SK-N-SH treated with all-trans-retinoic acid at 6 μM for 48 hours (cell line): ENCODE data around the gene RAB35.

ENCODE experiments used
- PATZ1 ChIP-seq: fragments of 250-450 bp; sonication (Bioruptor Pico); IDR thresholded peaks from 2 replicates; pipeline ENCODE4 v1.8.0; 2020; ENCODE audit warnings: mild to moderate bottlenecking, moderate library complexity, borderline replicate concordance
- RARB ChIP-seq: fragments of 250-450 bp; sonication (Bioruptor Pico); IDR thresholded peaks from 2 replicates; pipeline ENCODE4 v1.8.0; 2021; ENCODE audit warnings: mild to moderate bottlenecking, moderate library complexity
- SNAI2 ChIP-seq: fragments of 250-450 bp; sonication (Bioruptor Pico); IDR thresholded peaks from 2 replicates; pipeline ENCODE4 v1.5.0; 2020; ENCODE audit warnings: mild to moderate bottlenecking, moderate library complexity
- ZFP30 ChIP-seq: fragments of 450-650 bp; formaldehyde crosslinking; IDR thresholded peaks from 2 replicates; pipeline ENCODE4 v1.5.0; 2022; ENCODE audit warnings: mild to moderate bottlenecking, moderate library complexity
- TF ChIP-seq, protein P1 (sequence below): fragments of 250-450 bp; sonication (Bioruptor Pico); IDR thresholded peaks from 2 replicates; pipeline ENCODE4 v1.5.0; 2020; ENCODE audit warnings: mild to moderate bottlenecking, moderate library complexity

DNA sequence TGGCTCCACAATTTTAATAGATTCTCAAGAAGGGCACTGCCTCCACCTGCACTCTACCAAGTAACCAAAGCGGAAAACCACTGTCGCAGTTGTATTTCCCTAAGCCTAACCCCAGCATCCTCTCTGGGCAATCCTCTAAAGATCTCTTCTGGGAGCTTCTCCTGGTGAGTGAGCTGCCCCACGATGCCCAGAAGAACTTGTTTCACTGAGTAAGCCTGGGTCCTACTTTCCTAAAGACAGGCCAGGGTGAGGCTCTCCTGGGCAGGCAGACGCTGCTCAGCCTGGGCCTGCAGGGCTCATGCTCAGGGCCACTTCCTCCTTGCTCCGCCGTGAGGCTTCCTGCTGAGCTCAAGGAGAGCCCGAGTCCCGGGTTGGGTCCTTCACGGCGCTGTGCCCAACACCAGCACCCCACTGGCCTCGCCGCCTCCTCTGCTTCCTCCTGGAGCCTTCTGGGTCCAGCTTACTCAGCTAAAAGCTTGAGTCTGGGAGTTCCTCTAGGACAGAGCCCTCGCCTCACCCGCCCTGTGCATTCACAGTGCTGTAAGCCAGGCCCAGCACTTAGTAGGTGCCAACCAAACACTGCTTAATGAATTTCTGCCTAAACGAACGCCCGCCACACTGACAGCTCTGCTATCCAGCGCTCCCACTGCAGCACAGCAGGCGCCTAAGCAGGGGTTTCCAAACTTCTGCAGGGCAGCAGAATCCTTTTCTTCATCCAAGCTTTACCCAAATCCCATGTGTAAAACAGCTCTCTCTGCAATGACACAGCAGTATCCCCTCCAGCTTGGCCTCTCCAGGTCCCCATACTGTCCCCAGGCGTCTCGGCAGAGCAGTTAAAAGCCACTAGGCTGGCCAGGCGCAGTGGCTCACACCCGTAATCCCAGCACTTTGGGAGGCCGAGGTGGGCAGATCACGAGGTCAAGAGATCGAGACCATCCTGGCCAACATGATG, 5.7 kb downstream of the RAB35 start:
- TF ChIP-seq ZFP30 (CRISPR knock-in tag) = no peak
- TF ChIP-seq SNAI2 (CRISPR knock-in tag) = no peak
- no peak for TF ChIP-seq PATZ1
- TF ChIP-seq, protein P1, sequence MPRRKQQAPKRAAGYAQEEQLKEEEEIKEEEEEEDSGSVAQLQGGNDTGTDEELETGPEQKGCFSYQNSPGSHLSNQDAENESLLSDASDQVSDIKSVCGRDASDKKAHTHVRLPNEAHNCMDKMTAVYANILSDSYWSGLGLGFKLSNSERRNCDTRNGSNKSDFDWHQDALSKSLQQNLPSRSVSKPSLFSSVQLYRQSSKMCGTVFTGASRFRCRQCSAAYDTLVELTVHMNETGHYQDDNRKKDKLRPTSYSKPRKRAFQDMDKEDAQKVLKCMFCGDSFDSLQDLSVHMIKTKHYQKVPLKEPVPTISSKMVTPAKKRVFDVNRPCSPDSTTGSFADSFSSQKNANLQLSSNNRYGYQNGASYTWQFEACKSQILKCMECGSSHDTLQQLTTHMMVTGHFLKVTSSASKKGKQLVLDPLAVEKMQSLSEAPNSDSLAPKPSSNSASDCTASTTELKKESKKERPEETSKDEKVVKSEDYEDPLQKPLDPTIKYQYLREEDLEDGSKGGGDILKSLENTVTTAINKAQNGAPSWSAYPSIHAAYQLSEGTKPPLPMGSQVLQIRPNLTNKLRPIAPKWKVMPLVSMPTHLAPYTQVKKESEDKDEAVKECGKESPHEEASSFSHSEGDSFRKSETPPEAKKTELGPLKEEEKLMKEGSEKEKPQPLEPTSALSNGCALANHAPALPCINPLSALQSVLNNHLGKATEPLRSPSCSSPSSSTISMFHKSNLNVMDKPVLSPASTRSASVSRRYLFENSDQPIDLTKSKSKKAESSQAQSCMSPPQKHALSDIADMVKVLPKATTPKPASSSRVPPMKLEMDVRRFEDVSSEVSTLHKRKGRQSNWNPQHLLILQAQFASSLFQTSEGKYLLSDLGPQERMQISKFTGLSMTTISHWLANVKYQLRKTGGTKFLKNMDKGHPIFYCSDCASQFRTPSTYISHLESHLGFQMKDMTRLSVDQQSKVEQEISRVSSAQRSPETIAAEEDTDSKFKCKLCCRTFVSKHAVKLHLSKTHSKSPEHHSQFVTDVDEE (CRISPR knock-in tag) = no peak
- TF ChIP-seq RARB (CRISPR knock-in tag) = no peak
